Measurements from ENCODE around the gene PLA2G4F.

GRCh38 chr15:42104095-42104891, 52.1 kb downstream of the PLA2G4F start:
- TF ChIP-seq, protein P1, sequence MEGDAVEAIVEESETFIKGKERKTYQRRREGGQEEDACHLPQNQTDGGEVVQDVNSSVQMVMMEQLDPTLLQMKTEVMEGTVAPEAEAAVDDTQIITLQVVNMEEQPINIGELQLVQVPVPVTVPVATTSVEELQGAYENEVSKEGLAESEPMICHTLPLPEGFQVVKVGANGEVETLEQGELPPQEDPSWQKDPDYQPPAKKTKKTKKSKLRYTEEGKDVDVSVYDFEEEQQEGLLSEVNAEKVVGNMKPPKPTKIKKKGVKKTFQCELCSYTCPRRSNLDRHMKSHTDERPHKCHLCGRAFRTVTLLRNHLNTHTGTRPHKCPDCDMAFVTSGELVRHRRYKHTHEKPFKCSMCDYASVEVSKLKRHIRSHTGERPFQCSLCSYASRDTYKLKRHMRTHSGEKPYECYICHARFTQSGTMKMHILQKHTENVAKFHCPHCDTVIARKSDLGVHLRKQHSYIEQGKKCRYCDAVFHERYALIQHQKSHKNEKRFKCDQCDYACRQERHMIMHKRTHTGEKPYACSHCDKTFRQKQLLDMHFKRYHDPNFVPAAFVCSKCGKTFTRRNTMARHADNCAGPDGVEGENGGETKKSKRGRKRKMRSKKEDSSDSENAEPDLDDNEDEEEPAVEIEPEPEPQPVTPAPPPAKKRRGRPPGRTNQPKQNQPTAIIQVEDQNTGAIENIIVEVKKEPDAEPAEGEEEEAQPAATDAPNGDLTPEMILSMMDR (IDR thresholded peaks at IDR 0.05): no peak
- TF ChIP-seq POLR2A (IDR thresholded peaks at IDR 0.05) (no peak), POLR2AphosphoS5 (IDR thresholded peaks at IDR 0.05) (no peak)
